Right ventricle myocardium inferior (tissue), 1 donor: Measurements from ENCODE around the gene GPC5. TPM values are rescaled to one million over a fixed set of nuclear protein-coding genes. Genes with fewer than 3 reads are reported as not detected.
"Not testable (repeated sequence)": the region's sequence is repeated elsewhere in the genome, so short reads cannot be mapped to it uniquely, and the experiment has no call there.

Experiments
- ATAC-seq: fragments of 200-7000 bp; cut with Tn5 transposase; one replicate; pipeline ENCODE4 v1.9.1; 2020; ENCODE audit warnings: mild to moderate bottlenecking, moderate library complexity
- DNase-seq: peaks from one replicate; pipeline ENCODE4 v3.0.0; 2021; ENCODE audit errors: missing footprints
- intact Hi-C: fragments of 100-400 bp; cut with DNase I; formaldehyde crosslinking; loops from one replicate; pipeline ENCODE4 v1.11.0; 2022
- total RNA-seq: library from RNA; stranded (reverse); fragmentation: NEBNext Ultra II Directional; extraction: Animal tissue kit (Norgen Biotek cat#: 25700); gene quantifications from one replicate; pipeline ENCODE4 v1.2.1, GENCODE V29; 2021
- donor health status: DM: no; HTN: yes; CAD: no; lungs with severe emphysema.

The GPC5 gene
- total RNA-seq, 1 donor from 2014 or later, result 1.8 TPM

DNA sequence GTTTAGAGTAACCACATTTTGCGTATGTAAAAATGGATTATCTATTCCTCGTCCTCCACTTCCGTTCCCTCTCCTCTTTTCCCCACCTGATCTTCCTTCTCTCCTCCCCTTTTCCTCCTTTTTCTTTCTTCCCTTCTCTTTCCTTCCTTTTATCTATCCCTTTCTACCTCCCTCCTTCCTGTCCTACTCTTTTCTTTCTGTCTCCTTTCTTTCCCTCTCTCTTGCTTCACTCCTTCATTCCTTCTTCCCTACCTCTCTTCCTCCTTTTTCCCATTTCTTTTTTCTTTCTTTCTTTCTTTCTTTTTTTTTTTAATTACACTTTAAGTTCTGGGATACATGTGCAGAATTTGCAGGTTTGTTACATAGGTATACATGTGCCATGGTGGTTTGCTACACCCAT lies 1139.7 kb downstream of the GPC5 start:
- intact Hi-C loops, result no loop called here
- no peak for ATAC-seq
- no peak for DNase-seq

DNA sequence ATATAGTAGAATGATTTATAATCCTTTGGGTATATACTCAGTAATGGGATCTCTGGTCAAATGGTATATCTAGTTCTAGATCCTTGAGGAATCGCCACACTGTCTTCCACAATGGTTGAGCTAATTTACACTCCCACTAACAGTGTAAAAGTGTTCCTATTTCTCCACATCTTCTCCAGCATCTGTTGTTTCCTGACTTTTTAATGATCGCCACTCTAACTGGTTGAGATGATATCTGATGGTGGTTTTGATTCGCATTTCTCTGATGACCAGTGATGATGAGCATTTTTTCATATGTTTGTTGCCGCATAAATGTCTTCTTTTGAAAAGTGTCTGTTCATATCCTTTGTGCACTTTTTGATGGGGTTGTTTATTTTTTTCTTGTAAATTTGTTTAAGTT lies 1140.7 kb downstream of the GPC5 start:
- ATAC-seq, DNase-seq, intact Hi-C loops: not testable (repeated sequence)

DNA sequence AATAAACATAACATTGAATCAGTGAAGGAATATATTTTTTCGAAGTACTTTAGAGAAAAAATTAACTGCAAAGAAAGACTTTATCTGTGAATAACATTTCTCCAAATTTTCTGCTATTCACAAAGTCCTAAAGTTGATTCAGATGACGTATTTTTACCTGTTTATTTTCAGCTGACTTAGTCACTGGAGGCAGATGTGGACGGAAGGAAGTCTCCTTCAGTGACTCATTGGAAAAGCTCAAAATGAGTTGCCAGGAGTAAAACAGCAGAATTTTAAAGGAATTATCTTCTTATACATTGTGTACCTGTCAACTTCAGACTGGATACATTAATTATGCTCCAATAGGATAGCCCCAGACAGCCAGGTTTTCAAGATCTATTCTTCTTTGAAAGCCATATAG lies 1148.8 kb downstream of the GPC5 start:
- DNase-seq, result no peak
- ATAC-seq, result no peak
- intact Hi-C loops, result no loop called here

DNA sequence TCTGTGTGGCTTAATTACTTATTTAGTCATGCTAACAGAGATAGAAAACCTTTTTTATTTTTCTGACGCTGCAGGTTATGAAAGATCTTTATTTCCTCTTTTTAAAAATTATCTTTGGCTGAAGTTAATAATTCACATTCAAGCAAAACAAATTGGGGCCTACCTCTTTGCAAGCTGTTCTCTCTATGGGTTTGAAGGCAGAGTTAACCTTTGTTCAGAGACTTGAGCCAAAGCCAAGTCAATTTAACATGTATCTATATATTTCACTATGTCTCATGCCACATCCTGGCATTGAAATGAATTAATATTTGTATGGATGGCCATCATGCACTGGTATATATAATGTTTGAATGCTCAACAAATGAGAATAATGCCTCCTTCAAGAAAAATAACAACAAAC lies 1150.9 kb downstream of the GPC5 start:
- no peak for ATAC-seq
- DNase-seq, result no peak
- intact Hi-C loops, result no loop called here

DNA sequence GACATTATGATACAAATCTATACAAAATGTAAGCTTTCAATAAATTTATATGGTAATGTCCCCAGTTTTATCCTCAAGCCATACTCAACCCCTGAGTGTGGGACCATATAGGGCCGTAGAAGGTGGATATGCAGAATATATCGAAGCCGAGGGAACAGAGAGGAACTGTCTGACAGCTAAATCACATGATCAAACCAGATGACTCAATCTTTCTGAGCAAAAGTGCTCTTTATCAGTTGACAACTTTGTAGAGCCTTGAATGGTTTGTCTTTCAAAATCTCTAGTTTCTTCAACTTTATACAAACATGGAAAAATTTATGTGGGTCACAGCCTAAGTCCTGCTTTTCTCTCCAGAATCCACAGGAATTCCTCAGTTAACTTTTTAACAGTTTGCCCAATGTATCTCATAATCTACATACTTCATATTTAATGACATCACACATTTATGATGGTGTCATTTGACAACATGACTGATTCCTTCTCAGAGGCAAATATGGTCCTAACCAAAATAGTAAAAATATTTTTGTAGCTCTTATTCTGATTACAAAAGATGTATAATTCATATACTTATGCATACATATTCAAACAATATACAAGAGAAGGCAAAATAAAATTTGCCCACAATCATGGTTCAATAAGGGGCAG lies 1155.2 kb downstream of the GPC5 start:
- intact Hi-C loops, result no loop called here
- no peak for ATAC-seq
- no peak for DNase-seq

DNA sequence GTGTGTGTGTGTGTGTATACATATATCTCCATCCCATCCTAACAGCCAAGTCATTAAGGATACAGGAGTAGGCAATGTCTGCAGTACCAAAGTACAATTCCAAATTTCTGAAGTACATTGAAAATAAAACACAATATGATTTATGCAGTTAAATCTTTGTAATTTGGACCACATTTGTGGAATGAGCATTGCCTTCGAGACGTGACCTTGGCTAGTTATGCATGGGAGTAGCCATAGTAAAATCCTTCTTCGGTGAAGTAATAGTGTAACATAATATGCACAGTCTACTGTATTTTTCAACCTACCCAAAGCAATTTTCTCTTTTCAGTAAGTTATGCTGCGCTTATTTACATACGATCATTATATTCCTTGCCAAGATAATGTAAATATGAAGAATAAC lies 1162.5 kb downstream of the GPC5 start:
- DNase-seq, result no peak
- intact Hi-C loops, result no loop called here
- ATAC-seq, result no peak

DNA sequence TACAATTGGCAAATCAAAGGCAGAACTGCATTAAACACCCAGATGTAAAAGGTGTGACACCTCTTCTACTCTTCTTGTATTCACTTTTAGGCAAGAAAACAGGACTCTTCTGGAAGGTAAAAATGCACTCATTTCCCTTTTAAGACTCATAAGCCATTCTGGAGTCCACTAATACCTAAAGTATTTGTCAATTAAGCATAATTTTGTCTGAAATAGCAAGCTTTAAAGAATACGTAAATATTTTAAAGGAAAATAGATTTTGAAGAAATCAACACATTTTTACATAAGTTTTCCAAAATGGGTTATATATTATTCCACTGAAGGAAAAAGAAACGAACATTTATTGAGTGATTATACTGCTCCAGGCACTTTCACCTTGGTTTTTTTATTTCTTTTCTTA lies 1166.5 kb downstream of the GPC5 start:
- intact Hi-C loops, result no loop called here

DNA sequence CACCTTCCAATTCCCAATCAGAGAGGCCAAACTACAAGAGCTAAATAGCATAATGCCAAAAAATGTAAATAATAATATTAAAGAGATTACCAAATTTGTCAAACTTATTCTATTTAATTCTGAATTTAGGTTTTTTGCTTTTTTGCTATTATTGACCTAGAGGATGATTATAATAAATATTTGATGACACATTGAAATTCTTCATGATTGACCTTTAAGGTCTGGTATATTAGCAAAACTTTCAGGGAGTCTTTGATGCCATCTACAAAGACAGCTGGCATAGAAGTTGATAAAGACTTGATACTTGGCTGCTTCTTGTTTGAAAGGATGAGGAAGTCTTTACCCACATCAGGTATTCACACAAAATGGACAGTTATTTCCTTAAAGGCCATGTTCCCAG lies 1168.3 kb downstream of the GPC5 start:
- intact Hi-C loops, result no loop called here
- DNase-seq (no peak), ATAC-seq (no peak)

More for the DNA sequence above, 1166.5 kb downstream of the GPC5 start:
- ATAC-seq (no peak), DNase-seq (no peak)

DNA sequence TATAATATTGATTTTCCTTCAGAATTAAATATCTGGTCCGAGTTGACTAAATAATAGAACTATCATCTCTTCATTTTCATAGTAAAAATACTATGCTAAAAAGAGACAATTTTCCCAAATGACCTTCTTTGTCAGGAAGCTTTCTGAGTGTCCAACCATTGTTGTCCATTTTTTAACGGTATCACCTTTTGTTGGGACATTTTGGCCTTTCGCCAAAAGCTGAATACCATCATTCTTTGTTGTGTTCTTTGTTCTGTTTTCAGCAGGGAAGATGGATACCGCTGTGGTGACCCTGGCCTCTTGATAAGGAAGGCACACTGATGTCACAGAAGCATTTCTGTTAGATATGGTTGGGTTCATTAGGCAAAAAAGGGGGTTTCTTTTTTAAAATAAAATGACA lies 1173.8 kb downstream of the GPC5 start:
- DNase-seq (no peak), ATAC-seq (no peak)
- intact Hi-C loops, result no loop called here

DNA sequence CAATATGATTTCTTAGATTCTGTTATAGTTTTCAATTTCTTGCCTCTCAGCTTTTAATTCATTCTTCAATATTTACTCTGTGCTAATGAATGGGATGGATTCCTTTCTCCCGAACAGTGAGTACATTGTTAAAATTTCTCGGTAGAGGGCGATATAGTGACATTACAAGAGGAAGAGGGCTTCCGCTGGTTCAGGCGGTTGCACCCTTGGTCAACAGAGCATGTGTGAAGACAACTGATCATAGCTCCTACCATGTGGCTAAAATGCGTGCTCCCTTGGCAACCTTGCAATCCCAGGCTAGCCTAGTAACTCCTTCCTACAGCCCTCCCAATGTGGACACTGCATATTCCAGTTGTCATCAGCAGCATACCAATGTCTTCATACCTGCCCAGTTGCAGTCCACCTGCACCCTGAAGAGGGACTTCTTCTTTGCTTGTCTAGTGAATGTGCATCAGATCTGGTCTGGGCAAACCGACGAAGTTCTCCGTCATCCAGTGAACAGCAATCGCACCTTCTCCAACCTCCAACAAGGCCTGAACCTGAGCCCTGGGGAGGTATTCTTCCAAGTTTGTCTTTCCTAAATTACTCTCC lies 1175.1 kb downstream of the GPC5 start:
- DNase-seq (no peak), ATAC-seq (no peak)
- intact Hi-C loops, result no loop called here

DNA sequence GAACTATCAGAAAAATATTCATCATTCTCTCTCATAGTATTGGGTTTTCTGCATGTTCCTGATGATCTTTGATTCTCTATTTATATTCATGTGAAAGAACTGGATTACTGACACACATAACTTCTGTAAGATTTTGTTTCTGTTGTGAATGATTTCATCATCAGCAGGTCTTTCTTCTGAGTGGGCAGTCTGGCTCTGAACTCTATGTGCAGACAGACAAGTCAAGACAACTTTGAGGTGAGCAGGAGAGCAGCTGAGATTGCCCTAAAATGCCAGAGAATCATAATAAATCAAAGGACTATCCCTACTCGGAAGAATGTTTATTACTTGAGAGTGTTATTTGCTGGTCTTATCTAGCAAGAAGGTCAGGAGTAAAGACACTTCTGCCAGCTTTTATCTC lies 1176.1 kb downstream of the GPC5 start:
- intact Hi-C loops, result no loop called here
- no peak for ATAC-seq
- DNase-seq, result no peak

DNA sequence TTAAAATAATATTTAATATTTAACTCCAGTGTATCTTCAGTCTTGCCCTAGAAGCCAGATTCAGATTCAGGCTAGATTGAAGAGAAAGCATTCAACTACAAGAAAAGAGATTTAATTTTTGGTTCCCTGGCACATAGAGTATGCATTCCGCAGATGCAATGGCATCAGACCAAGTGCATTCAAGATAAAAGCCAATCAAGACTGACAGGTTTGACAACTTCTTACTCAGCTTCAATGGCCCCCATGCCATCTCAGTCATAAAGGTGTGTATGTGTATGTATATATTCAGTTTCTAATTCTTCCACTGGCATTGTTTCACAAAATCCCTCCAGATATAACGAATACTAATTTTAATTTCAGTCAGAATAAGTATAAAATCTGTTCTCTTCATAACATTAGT lies 1177.4 kb downstream of the GPC5 start:
- DNase-seq, result no peak
- no peak for ATAC-seq
- intact Hi-C loops, result no loop called here

DNA sequence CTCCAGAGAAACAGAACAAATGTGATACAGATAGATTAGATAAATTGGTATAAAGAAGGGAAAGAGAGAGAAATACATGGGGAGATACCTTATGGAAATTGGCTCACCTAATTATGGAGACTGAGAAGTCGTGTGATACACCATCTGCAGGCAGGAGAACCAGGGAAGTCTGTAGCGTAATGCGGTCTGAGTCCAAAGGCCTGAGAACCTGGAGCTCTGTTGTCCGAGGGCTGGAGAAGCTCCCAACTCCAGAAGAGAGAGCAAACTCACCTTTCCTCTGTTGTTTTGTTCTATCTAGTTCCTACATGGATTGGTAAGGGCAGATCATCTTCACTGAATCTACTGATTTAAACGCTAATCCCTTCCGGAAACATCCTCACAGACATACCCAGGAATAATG lies 1179.9 kb downstream of the GPC5 start:
- DNase-seq (no peak), ATAC-seq (no peak)

DNA sequence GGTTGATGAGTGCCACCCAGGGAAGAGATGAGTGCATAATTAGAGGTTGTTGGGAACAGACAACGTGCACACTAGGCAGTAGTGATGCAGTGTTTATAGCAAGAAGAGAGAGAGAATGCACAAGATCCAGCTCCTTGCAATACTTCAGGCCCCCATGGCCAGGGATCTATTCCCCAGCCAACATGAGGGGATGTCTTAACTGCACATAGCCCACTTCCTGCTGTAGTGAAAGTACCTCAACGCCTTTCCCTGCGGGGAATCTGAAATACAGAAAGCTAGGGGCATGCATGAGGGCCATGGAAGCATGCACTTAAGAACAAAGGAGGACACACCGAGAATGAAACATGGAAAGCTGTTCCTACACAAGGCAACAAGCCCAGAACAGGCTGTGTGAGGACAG lies 1191.5 kb downstream of the GPC5 start:
- ATAC-seq (no peak), DNase-seq (no peak)
- intact Hi-C loops, result no loop called here

More for the DNA sequence above, 1179.9 kb downstream of the GPC5 start:
- intact Hi-C loops, result no loop called here

DNA sequence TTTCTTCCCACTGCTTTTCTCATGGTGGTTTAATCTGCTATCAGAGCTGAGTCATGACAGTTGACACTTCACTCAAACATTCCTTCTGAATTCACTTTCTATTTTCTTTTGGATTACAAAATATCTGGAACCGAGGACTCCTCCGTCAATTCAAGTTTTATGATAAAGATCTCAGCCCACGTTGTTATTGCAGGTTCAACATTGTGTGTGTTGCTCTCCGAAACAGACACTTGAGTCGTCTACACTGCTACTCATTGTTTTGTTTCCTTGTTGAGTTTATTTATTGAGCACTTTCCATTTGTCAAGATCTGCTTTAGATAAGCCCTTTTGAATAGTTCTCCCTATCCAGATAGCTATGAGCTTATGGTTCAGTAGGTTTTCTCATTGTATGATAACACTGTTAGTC lies 1192.1 kb downstream of the GPC5 start:
- intact Hi-C loops, result no loop called here
- DNase-seq (no peak), ATAC-seq (no peak)

DNA sequence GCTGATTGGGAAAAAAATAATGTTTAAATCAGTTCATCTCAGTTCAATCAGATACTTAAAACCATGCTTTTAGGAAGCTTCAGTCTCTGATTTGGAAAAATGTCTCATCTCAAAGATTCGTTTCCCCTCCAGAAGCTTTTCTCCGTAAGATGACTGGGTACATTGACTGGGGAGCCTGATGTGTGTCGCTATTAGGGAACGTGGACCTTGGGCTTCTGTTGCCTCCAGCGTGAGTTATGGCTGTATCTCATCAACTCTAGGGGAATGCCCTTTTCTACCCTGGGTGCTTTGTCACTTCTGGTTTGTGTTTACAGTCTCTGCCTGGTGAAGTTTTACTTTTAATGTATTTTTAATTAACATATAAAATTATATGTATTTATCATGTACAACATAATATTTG lies 1192.7 kb downstream of the GPC5 start:
- intact Hi-C loops, result no loop called here
- DNase-seq, result no peak
- ATAC-seq, result no peak

DNA sequence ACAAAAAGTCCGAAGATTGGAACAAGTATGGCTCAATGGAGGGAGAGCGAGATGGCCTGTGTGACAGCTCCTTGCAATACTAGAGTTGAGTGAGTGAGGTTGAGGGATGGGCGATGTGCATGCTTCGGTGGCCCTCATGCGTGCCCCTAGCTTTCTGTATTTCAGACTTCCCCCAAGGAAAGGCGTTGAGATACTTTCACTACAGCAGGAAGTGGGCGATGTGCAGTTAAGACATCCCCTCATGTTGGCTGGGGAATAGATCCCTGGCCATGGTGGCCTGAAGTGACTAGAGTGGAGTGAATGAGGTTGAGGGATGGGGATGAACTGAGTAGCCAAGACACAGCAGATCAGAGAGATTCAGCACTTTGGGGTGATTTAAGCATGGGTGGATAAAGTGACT lies 1194.3 kb downstream of the GPC5 start:
- DNase-seq (no peak), ATAC-seq (no peak)
- intact Hi-C loops, result no loop called here

DNA sequence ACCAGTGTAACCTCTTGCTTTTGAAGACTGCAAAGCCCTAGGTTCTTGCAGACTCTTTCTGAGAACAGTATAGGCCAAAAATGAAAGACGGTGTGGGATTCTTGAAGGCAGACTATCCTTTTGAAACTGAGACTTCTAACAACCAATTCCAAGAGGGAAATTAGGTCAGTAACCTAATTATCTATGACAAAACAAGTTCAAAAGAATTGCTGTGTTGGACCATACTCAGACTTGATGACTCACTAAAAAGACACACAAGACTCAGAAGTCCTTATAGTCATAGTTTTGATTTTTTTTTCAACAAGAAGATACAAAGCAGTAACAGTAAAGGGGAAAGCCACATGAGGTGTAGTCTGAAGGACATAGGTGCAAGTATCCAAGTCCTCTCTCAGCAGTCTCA lies 1204.1 kb downstream of the GPC5 start:
- DNase-seq (no peak), ATAC-seq (no peak)
- intact Hi-C loops, result no loop called here

DNA sequence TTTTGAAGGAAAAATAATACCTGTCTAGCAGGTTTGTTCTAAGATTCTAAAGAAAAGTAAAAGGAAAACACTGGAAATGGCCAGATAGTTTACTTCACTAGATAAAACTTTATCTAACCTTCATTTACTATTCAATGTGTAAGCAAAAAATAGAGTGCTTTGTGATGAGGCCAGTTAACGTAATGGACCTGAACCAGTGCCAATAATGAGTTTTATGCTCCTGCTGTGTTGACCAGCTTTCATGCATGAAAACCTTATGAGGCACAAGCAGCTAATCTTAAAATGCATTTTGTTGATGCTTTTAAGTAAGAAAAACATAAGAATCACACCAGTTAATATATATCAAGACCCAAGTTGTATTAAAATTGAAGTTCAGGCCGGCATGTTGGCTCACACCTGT lies 1211.0 kb downstream of the GPC5 start:
- no peak for DNase-seq
- no peak for ATAC-seq
- intact Hi-C loops, result no loop called here

DNA sequence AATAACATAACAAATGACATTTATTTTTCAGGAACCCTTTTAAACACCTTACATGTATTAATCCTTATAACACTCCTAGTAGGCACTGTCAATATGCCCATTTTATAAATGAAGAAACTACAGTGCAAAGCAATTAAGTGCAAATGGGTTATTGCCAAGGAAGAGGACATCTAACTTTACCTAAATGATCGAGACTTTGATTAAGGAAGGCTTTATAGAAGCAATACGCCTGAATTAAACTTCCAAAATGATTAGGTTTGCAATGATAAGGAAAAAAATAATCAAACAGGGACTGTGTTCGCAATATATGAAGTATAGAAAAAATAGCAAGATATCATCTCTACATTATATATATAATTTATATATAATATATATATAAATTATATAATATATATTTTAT lies 1214.5 kb downstream of the GPC5 start:
- ATAC-seq, result no peak
- DNase-seq, result no peak
- intact Hi-C loops, result no loop called here

DNA sequence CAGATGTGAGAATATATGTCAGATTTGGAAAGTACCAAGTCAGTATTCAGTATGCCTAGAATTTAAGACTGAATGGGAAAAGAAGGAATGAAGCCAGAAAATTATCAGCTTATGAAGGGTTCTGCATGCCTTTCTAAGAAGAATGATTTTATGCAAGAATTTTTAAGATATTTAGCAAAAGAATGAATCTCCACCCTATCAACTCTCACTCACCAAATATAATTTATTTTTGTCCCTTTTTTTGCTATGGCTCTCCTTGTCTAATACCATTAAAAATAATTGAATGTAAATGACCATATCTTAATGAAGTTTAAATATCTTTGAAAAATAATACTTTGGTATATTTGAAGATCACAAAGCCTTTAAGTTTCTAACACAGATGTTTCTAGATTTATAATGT lies 1215.5 kb downstream of the GPC5 start:
- no peak for ATAC-seq
- intact Hi-C loops, result no loop called here

More for the DNA sequence above, 1215.5 kb downstream of the GPC5 start:
- no peak for DNase-seq
